Keratinocyte (primary cell): ENCODE data around the gene CLK1. TPM values are rescaled to one million over a fixed set of nuclear protein-coding genes. Genes with fewer than 3 reads are reported as not detected.

Source experiments
- DNase-seq: peaks from one replicate; pipeline ENCODE4 v3.0.0-alpha.2; 2011; ENCODE audit warnings: low read depth, missing footprints, low spot score
- FAIRE-seq: peaks from 2 replicates; lab custom pipeline; 2011; peaks lifted over from hg19 to GRCh38; lab: Jason Lieb, UNC
- H2AFZ ChIP-seq: 2 replicates; pipeline ENCODE4 v1.6.0; 2012; ENCODE audit warnings: low read length, control low read depth, inconsistent platforms; ENCODE audit not compliant: control insufficient read depth
- H3K27ac ChIP-seq: 2 replicates; pipeline ENCODE4 v1.5.1; 2011; ENCODE audit warnings: low read length; ENCODE audit not compliant: control insufficient read depth, insufficient read depth
- H3K27me3 ChIP-seq: 3 replicates; pipeline ENCODE4 v1.6.0; 2011; ENCODE audit warnings: low read length; ENCODE audit not compliant: control insufficient read depth, insufficient read depth; ENCODE audit errors: extremely low read depth
- H3K36me3 ChIP-seq, 2 experiments: 2 replicates in 1 of 2; 3 replicates in 1 of 2; pipeline ENCODE4 v1.5.1; 2011; ENCODE audit warnings: low read length in 2 of 2, mild to moderate bottlenecking in 1 of 2; ENCODE audit not compliant: control insufficient read depth in 2 of 2, insufficient read depth in 2 of 2; ENCODE audit errors: extremely low read depth in 1 of 2
- H3K4me1 ChIP-seq: 3 replicates; pipeline ENCODE4 v1.5.1; 2011; ENCODE audit warnings: low read length; ENCODE audit not compliant: control insufficient read depth, insufficient read depth; ENCODE audit errors: extremely low read depth
- H3K4me2 ChIP-seq: 3 replicates; pipeline ENCODE4 v1.6.0; 2011; ENCODE audit warnings: low read depth, low read length; ENCODE audit not compliant: control insufficient read depth, insufficient read depth; ENCODE audit errors: extremely low read depth
- H3K4me3 ChIP-seq, 3 experiments: fragments of 200-600 bp in 1 of 3; sonication (generic) in 1 of 3; 2 replicates in 2 of 3; 3 replicates in 1 of 3; pipeline ENCODE4 v1.5.1; 2011 to 2016; ENCODE audit warnings: low read length in 3 of 3, mild to moderate bottlenecking in 3 of 3, control low read depth in 2 of 3, inconsistent platforms in 1 of 3, low read depth in 1 of 3, mixed read lengths in 1 of 3, mixed run types in 1 of 3, moderate library complexity in 1 of 3; ENCODE audit not compliant: control insufficient read depth in 2 of 3, insufficient read depth in 2 of 3; ENCODE audit errors: extremely low read depth in 1 of 3
- H3K79me2 ChIP-seq: 2 replicates; pipeline ENCODE4 v1.6.0; 2012; ENCODE audit warnings: low read length; ENCODE audit not compliant: control insufficient read depth, insufficient read depth
- H3K9ac ChIP-seq: 3 replicates; pipeline ENCODE4 v1.6.0; 2011; ENCODE audit warnings: low read length; ENCODE audit not compliant: control insufficient read depth, insufficient read depth; ENCODE audit errors: extremely low read depth
- H3K9me1 ChIP-seq: 3 replicates; pipeline ENCODE4 v1.6.0; 2011; ENCODE audit warnings: low read length; ENCODE audit not compliant: control insufficient read depth, insufficient read depth; ENCODE audit errors: extremely low read depth
- H3K9me3 ChIP-seq: 2 replicates; pipeline ENCODE4 v1.5.1; 2012; ENCODE audit warnings: low read depth, low read length; ENCODE audit not compliant: control insufficient read depth
- H4K20me1 ChIP-seq: 3 replicates; pipeline ENCODE4 v1.6.0; 2011; ENCODE audit warnings: low read length; ENCODE audit not compliant: control insufficient read depth, insufficient read depth; ENCODE audit errors: extremely low read depth
- CTCF ChIP-seq, 3 experiments: IDR thresholded peaks in 1 of 3; conservative IDR thresholded peaks in 1 of 3; optimal IDR thresholded peaks in 1 of 3; 2 replicates in 2 of 3; 3 replicates in 1 of 3; pipeline versions ENCODE3 to v1.5.1; 2011; ENCODE audit warnings: low read length in 3 of 3, mild to moderate bottlenecking in 3 of 3, moderate library complexity in 2 of 3, control low read depth in 1 of 3, inconsistent platforms in 1 of 3; ENCODE audit not compliant: insufficient read depth in 2 of 3; ENCODE audit errors: extremely low read depth in 1 of 3
- EZH2 ChIP-seq: IDR thresholded peaks from one replicate; pipeline ENCODE4 v1.6.1; 2012; ENCODE audit warnings: inconsistent platforms, mild to moderate bottlenecking, low read length, moderate library complexity
- dilution Hi-C: fragments of 300-500 bp; cut with MboI; formaldehyde crosslinking; loops from one replicate; pipeline ENCODE4 v1.7.0; 2020; ENCODE audit warnings: low sequenced_read_pairs; ENCODE audit not compliant: extremely low pct_ligation_motif_present
- polyA plus RNA-seq, 5 experiments: library from polyadenylated mRNA; depleted of rRNA in 3 of 5; stranded (reverse) in 3 of 5; stranded (forward) in 1 of 5; unstranded in 1 of 5; fragments of >200 nt; gene quantifications; 1 replicate in 1 of 5; 2 replicates in 3 of 5; 3 replicates in 1 of 5; pipeline versions ENCODE4 v1.2.1 to v1.2.3, GENCODE V29; 2011 to 2012; ENCODE audit warnings: missing spikeins in 2 of 5, low read depth in 1 of 5, low replicate concordance in 1 of 5

CLK1 gene
- polyA plus RNA-seq, 1 donor (not counting 4 experiments of a cell fraction or from before 2014, with no cell fraction given): 70.4 TPM

- DNase-seq (no peak), FAIRE-seq (no peak)
- no peak overlapping the region for H3K4me3 ChIP-seq
- no peaks in the 10 kb centered on the region for H3K4me1 ChIP-seq
- no peak overlapping the region for H2AFZ ChIP-seq
- no peaks in the 10 kb centered on the region for H3K9me1 ChIP-seq
- H3K9ac ChIP-seq: no peak overlapping the region
- H3K27ac ChIP-seq: no peak overlapping the region
- no peaks in the 10 kb centered on the region for H3K79me2 ChIP-seq
- peaks cover 9 to 25% of the 10 kb centered on the region in 2 experiments for H3K36me3 ChIP-seq
- no peak overlapping the region for H3K4me2 ChIP-seq
- TF ChIP-seq CTCF (optimal IDR thresholded peaks at IDR 0.05 in 1 of 3, IDR thresholded peaks at IDR 0.05 in 1 of 3, conservative IDR thresholded peaks at IDR 0.05 in 1 of 3; ENCODE audit: extremely low read depth in 1 of 3, insufficient read depth in 2 of 3, low read length in 3 of 3) (no peak), EZH2 (no peak)
- no peaks in the 10 kb centered on the region for H4K20me1 ChIP-seq
- dilution Hi-C loops: no loop called here
- no peaks in the 10 kb centered on the region for H3K27me3 ChIP-seq
- H3K9me3 ChIP-seq: no peaks in the 10 kb centered on the region
These were observed 45.5 kb upstream of the CLK1 start for GRCh38 chr2:200909958-200910357.

GRCh38 chr2:200905618-200906296 lies 41.3 kb upstream of the CLK1 start:
- H3K36me3 ChIP-seq: peaks cover 4 to 24% of the 10 kb centered on the region in 2 experiments
- H3K27ac ChIP-seq: no peak overlapping the region
- dilution Hi-C loops: no loop called here
- no peak for DNase-seq
- H3K4me3 ChIP-seq: no peak overlapping the region
- no peaks in the 10 kb centered on the region for H4K20me1 ChIP-seq
- TF ChIP-seq EZH2: no peak
- TF ChIP-seq CTCF (optimal IDR thresholded peaks at IDR 0.05 in 1 of 3, IDR thresholded peaks at IDR 0.05 in 1 of 3, conservative IDR thresholded peaks at IDR 0.05 in 1 of 3; ENCODE audit: extremely low read depth in 1 of 3, insufficient read depth in 2 of 3, low read length in 3 of 3): peak; percentile 65 to 87 (median 67)
- no peaks in the 10 kb centered on the region for H3K9me1 ChIP-seq
- no peak overlapping the region for H3K4me2 ChIP-seq
- no peak overlapping the region for H3K9ac ChIP-seq
- no peak overlapping the region for H2AFZ ChIP-seq
- peak; percentile 66 for FAIRE-seq
- H3K9me3 ChIP-seq: no peaks in the 10 kb centered on the region
- H3K79me2 ChIP-seq: no peaks in the 10 kb centered on the region
- no peaks in the 10 kb centered on the region for H3K27me3 ChIP-seq
- H3K4me1 ChIP-seq: no peaks in the 10 kb centered on the region
